ENCODE measurements around the gene PLEKHS1.

The PLEKHS1 gene

GRCh38 chr10:113754125-113754524, 2.6 kb downstream of the PLEKHS1 start:
- Histone ChIP-seq H3K4me3 (ENCODE audit: insufficient read length, low read depth) (no peak overlapping the region), H3K36me3 (ENCODE audit: insufficient read depth, insufficient read length, low read length) (no peaks in the 10 kb centered on the region), H3K27me3 (ENCODE audit: insufficient read depth, insufficient read length) (no peaks in the 10 kb centered on the region), H3K9me3 (ENCODE audit: insufficient read depth, low read length) (no peaks in the 10 kb centered on the region), H3K9ac (ENCODE audit: insufficient read length, low read depth) (no peak overlapping the region), H3K4me1 (ENCODE audit: insufficient read depth, insufficient read length) (no peaks in the 10 kb centered on the region)
- TF ChIP-seq SUZ12 (IDR thresholded peaks at IDR 0.05; ENCODE audit: extremely low read depth, insufficient read depth, insufficient read length), result no peak
- TF ChIP-seq ZNF274 (IDR thresholded peaks at IDR 0.05; ENCODE audit: low read depth, low read length), result no peak
- TF ChIP-seq YY1 (IDR thresholded peaks at IDR 0.05; ENCODE audit: insufficient read depth, insufficient read length), result no peak
- no peak for DNase-seq (ENCODE audit: low read depth, low spot score)

GRCh38 chr10:113754768-113755167, 3.3 kb downstream of the PLEKHS1 start:
- H3K36me3 ChIP-seq (ENCODE audit: insufficient read depth, insufficient read length, low read length), result no peaks in the 10 kb centered on the region
- TF ChIP-seq YY1 (IDR thresholded peaks at IDR 0.05; ENCODE audit: insufficient read depth, insufficient read length) (no peak), SUZ12 (IDR thresholded peaks at IDR 0.05; ENCODE audit: extremely low read depth, insufficient read depth, insufficient read length) (no peak), ZNF274 (IDR thresholded peaks at IDR 0.05; ENCODE audit: low read depth, low read length) (no peak)
- H3K4me1 ChIP-seq (ENCODE audit: insufficient read depth, insufficient read length), result no peaks in the 10 kb centered on the region
- DNase-seq (ENCODE audit: low read depth, low spot score), result no peak
- no peak overlapping the region for H3K4me3 ChIP-seq (ENCODE audit: insufficient read length, low read depth)
- H3K27me3 ChIP-seq (ENCODE audit: insufficient read depth, insufficient read length), result no peaks in the 10 kb centered on the region
- no peak overlapping the region for H3K9ac ChIP-seq (ENCODE audit: insufficient read length, low read depth)
- H3K9me3 ChIP-seq (ENCODE audit: insufficient read depth, low read length), result no peaks in the 10 kb centered on the region

GRCh38 chr10:113756940-113757543, 5.6 kb downstream of the PLEKHS1 start:
- no peak overlapping the region for H3K9ac ChIP-seq (ENCODE audit: insufficient read length, low read depth)
- H3K27me3 ChIP-seq (ENCODE audit: insufficient read depth, insufficient read length), result no peaks in the 10 kb centered on the region
- no peak for TF ChIP-seq ZNF274 (IDR thresholded peaks at IDR 0.05; ENCODE audit: low read depth, low read length)
- H3K4me1 ChIP-seq (ENCODE audit: insufficient read depth, insufficient read length), result no peaks in the 10 kb centered on the region
- no peak for DNase-seq (ENCODE audit: low read depth, low spot score)
- no peaks in the 10 kb centered on the region for H3K36me3 ChIP-seq (ENCODE audit: insufficient read depth, insufficient read length, low read length)
- no peak overlapping the region for H3K4me3 ChIP-seq (ENCODE audit: insufficient read length, low read depth)
- no peaks in the 10 kb centered on the region for H3K9me3 ChIP-seq (ENCODE audit: insufficient read depth, low read length)

DNA sequence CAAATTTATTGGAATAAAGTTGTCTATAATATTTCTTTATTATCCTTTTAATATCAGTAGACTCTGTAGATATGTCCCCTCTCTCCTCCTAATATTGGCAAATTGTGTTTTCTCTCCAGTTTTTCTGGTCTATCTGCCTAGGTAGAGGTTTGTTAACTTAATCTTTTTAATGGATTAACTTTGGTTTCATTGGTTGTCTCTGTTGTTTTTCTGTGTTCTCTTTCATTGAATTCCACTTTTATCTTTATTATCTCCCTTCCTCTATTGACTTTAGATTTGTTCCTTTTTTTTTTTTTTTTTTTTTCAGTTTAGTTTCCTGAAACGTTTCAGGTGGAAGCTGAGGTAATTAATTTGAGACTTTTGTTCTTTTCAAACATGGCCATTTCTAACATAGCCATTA, 10.6 kb downstream of the PLEKHS1 start:
- Histone ChIP-seq H3K9me3 (ENCODE audit: insufficient read depth, low read length) (peaks cover 6% of the 10 kb centered on the region; the same call in 1 of the 2 replicates), H3K36me3 (ENCODE audit: insufficient read depth, insufficient read length, low read length) (no peaks in the 10 kb centered on the region), H3K9ac (ENCODE audit: insufficient read length, low read depth) (no peak overlapping the region), H3K27me3 (ENCODE audit: insufficient read depth, insufficient read length) (no peaks in the 10 kb centered on the region), H3K4me3 (ENCODE audit: insufficient read length, low read depth) (no peak overlapping the region), H3K4me1 (ENCODE audit: insufficient read depth, insufficient read length) (no peaks in the 10 kb centered on the region)
- DNase-seq (ENCODE audit: low read depth, low spot score), result no peak
- TF ChIP-seq YY1 (IDR thresholded peaks at IDR 0.05; ENCODE audit: insufficient read depth, insufficient read length) (no peak), SUZ12 (IDR thresholded peaks at IDR 0.05; ENCODE audit: extremely low read depth, insufficient read depth, insufficient read length) (no peak), ZNF274 (IDR thresholded peaks at IDR 0.05; ENCODE audit: low read depth, low read length) (no peak)

DNA sequence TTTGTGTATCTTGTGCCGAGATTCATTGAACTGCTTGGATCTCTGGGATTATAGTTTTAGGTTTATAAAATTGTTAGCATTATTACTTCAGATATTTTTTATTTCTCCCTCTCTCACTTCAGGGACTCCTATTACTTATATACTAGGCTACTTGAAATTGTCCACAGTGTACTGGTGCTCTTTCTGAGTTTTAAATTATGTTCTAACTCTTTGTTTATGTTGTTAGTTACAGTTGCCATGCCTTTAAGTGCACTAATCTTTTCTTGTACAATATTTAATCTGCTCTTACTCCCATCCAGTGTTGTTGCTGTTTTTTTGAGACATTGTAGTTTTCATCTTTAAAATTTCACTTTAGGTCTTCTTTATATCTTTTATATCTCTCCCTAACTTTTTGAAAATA, 13.1 kb downstream of the PLEKHS1 start:
- TF ChIP-seq SUZ12 (IDR thresholded peaks at IDR 0.05; ENCODE audit: extremely low read depth, insufficient read depth, insufficient read length) (no peak), YY1 (IDR thresholded peaks at IDR 0.05; ENCODE audit: insufficient read depth, insufficient read length) (no peak), ZNF274 (IDR thresholded peaks at IDR 0.05; ENCODE audit: low read depth, low read length) (no peak)
- no peak overlapping the region for H3K4me3 ChIP-seq (ENCODE audit: insufficient read length, low read depth)
- no peaks in the 10 kb centered on the region for H3K4me1 ChIP-seq (ENCODE audit: insufficient read depth, insufficient read length)
- no peaks in the 10 kb centered on the region for H3K36me3 ChIP-seq (ENCODE audit: insufficient read depth, insufficient read length, low read length)
- peaks cover 6% of the 10 kb centered on the region; the same call in 1 of the 2 replicates for H3K9me3 ChIP-seq (ENCODE audit: insufficient read depth, low read length)
- no peak overlapping the region for H3K9ac ChIP-seq (ENCODE audit: insufficient read length, low read depth)
- no peaks in the 10 kb centered on the region for H3K27me3 ChIP-seq (ENCODE audit: insufficient read depth, insufficient read length)
- DNase-seq (ENCODE audit: low read depth, low spot score), result no peak

- H3K27me3 ChIP-seq (ENCODE audit: insufficient read depth, insufficient read length), result no peaks in the 10 kb centered on the region
- no peaks in the 10 kb centered on the region for H3K36me3 ChIP-seq (ENCODE audit: insufficient read depth, insufficient read length, low read length)
- no peak overlapping the region for H3K9ac ChIP-seq (ENCODE audit: insufficient read length, low read depth)
- no peak overlapping the region for H3K4me3 ChIP-seq (ENCODE audit: insufficient read length, low read depth)
- H3K9me3 ChIP-seq (ENCODE audit: insufficient read depth, low read length), result peaks cover 6% of the 10 kb centered on the region; the same call in 1 of the 2 replicates
- TF ChIP-seq YY1 (IDR thresholded peaks at IDR 0.05; ENCODE audit: insufficient read depth, insufficient read length) (no peak), ZNF274 (IDR thresholded peaks at IDR 0.05; ENCODE audit: low read depth, low read length) (no peak), SUZ12 (IDR thresholded peaks at IDR 0.05; ENCODE audit: extremely low read depth, insufficient read depth, insufficient read length) (no peak)
- no peak for DNase-seq (ENCODE audit: low read depth, low spot score)
- H3K4me1 ChIP-seq (ENCODE audit: insufficient read depth, insufficient read length), result no peaks in the 10 kb centered on the region
Measured at GRCh38 chr10:113765910-113766309, 14.4 kb downstream of the PLEKHS1 start.

DNA sequence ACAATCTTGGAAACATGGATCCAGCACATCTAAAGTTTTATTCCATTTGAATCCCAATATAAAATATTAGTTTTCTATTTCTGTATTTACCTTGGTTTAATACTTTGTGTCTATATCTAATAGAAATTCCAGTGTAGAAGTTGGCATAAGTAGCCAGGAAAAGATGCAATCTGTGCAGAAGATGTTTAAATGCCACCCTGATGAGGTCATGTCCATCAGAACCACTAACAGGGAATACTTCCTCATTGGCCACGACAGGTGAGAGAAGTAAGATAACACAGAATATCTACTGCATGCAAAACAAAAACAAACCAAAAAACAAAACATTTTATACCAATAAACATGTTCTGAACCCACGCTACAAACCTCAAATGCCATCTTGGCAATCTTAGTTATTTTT, 15.7 kb downstream of the PLEKHS1 start:
- no peak overlapping the region for H3K9ac ChIP-seq (ENCODE audit: insufficient read length, low read depth)
- no peaks in the 10 kb centered on the region for H3K27me3 ChIP-seq (ENCODE audit: insufficient read depth, insufficient read length)
- H3K4me1 ChIP-seq (ENCODE audit: insufficient read depth, insufficient read length), result no peaks in the 10 kb centered on the region
- no peak for DNase-seq (ENCODE audit: low read depth, low spot score)
- H3K36me3 ChIP-seq (ENCODE audit: insufficient read depth, insufficient read length, low read length), result no peaks in the 10 kb centered on the region
- no peak for TF ChIP-seq SUZ12 (IDR thresholded peaks at IDR 0.05; ENCODE audit: extremely low read depth, insufficient read depth, insufficient read length)
- TF ChIP-seq ZNF274 (IDR thresholded peaks at IDR 0.05; ENCODE audit: low read depth, low read length), result no peak
- no peak for TF ChIP-seq YY1 (IDR thresholded peaks at IDR 0.05; ENCODE audit: insufficient read depth, insufficient read length)
- H3K9me3 ChIP-seq (ENCODE audit: insufficient read depth, low read length), result peaks cover 6% of the 10 kb centered on the region; the same call in 1 of the 2 replicates
- H3K4me3 ChIP-seq (ENCODE audit: insufficient read length, low read depth), result no peak overlapping the region
